NCI-H2029 (cell line): ENCODE measurements around the gene CROT.
A peak's percentile ranks its signal among the peaks of the same experiment; 100 is the strongest.

Experiments
- DNase-seq: peaks from one replicate; lab custom pipeline; 2025; lab: John Stamatoyannopoulos, UW

The CROT gene

GRCh38 chr7:87345166-87345927 is at the start of gene CROT:
TSS of gene CROT (plus strand) at chr7:87345664. CDS start at chr7:87349069, 3,405 bp downstream.
- DNase-seq = peak; percentile 86

GRCh38 chr7:87300756-87301155 is 44.7 kb upstream of the CROT start:
- DNase-seq = no peak

- no peak for DNase-seq
Observed at GRCh38 chr7:87310790-87311419, 34.6 kb upstream of the CROT start.

GRCh38 chr7:87312215-87312865 is 33.1 kb upstream of the CROT start:
- DNase-seq = peak; percentile 26

GRCh38 chr7:87316097-87316700 is 29.3 kb upstream of the CROT start:
- DNase-seq = no peak

- DNase-seq = no peak
Observed at GRCh38 chr7:87316846-87317552, 28.5 kb upstream of the CROT start.

GRCh38 chr7:87317691-87318245 is 27.7 kb upstream of the CROT start:
- DNase-seq = no peak

GRCh38 chr7:87318741-87319140 is 26.7 kb upstream of the CROT start:
- DNase-seq = no peak

- peak; percentile 27 for DNase-seq
Observed at GRCh38 chr7:87319154-87319581, 26.3 kb upstream of the CROT start.

- no peak for DNase-seq
Observed at GRCh38 chr7:87322912-87323311, 22.6 kb upstream of the CROT start.

- no peak for DNase-seq
Observed at GRCh38 chr7:87325576-87326370, 19.7 kb upstream of the CROT start.

- no peak for DNase-seq
Observed at GRCh38 chr7:87328281-87328680, 17.2 kb upstream of the CROT start.

GRCh38 chr7:87330316-87330715 is 15.1 kb upstream of the CROT start:
- DNase-seq = no peak

GRCh38 chr7:87330942-87331341 is 14.5 kb upstream of the CROT start:
- no peak for DNase-seq

GRCh38 chr7:87331687-87332252 is 13.7 kb upstream of the CROT start:
- no peak for DNase-seq

- DNase-seq = no peak
Observed at GRCh38 chr7:87332321-87332720, 13.1 kb upstream of the CROT start.

GRCh38 chr7:87336136-87336535 is 9.3 kb upstream of the CROT start:
- DNase-seq = no peak

GRCh38 chr7:87337331-87337730 is 8.1 kb upstream of the CROT start:
- no peak for DNase-seq

GRCh38 chr7:87339373-87339897 is 6.0 kb upstream of the CROT start:
- DNase-seq = no peak

GRCh38 chr7:87341441-87341840 is 4.0 kb upstream of the CROT start:
- no peak for DNase-seq
